HS-27A (cell line): ENCODE results near the gene FNBP1L.
"Not testable (repeated sequence)": the region's sequence is repeated elsewhere in the genome, so short reads cannot be mapped to it uniquely, and the experiment has no call there.

Source experiments
- DNase-seq: peaks from one replicate; pipeline ENCODE4 v3.0.0-alpha.2; 2012; ENCODE audit warnings: low read depth, missing footprints

The FNBP1L gene

GRCh38 chr1:93532780-93533378, 85.0 kb downstream of the FNBP1L start:
- DNase-seq: no peak

DNA sequence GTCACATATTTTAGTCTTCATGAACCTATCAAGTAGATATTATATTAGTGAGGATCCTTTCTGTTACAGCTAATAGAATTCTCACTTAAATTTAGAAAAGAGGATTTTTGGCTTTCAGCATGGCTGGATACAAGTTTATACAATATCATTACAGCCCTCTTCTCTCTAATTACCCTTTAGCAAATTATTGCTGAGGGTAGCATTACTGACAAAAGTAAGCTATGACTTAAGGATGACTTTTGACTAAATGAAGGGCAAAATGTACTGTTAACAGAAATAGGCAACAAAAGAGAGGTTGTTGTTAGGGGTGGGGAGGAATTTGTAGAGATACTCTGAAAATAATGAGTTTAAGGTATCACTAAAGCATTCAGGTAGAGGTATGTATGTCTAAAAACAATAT, 85.8 kb downstream of the FNBP1L start:
- DNase-seq: no peak

GRCh38 chr1:93537396-93537795, 89.5 kb downstream of the FNBP1L start:
- DNase-seq: no peak

DNA sequence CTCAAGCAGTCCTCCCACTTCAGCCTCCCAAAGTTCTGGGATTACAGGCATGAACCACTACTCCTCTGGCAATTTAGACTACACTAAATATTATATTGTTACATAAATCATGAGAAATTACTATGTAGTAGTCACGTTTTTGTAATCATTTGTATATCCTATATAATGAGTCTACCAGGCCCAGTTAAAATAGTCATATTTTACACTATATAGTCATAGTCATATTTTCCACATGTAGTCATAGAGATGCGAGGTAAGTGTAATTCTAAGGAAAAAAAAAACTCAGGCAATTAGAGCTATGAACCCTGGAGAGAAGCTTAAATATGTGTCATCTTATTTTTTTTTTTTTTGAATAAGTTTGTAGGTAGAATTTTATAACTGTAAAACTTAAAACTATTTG, 90.0 kb downstream of the FNBP1L start:
- DNase-seq: no peak

GRCh38 chr1:93541045-93541444, 93.1 kb downstream of the FNBP1L start:
- DNase-seq: no peak

DNA sequence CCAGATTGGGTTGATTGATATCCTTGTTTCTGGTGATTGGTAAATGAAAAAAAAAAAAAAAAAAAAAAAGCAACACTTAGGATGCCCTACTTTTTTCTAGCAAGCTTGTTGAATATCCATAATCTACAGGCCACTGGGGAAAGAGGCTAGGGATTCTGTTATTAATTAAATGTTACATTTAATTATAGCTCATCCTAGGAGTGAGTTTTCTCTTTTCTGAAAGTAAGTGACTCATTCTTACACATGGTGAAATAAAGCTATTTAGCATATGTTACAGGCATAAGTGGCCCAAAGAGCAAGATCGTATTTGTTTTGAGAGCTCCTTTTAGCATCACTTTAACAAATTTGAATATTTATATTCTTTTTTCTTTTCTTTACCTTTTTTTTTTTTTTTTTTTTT, 94.5 kb downstream of the FNBP1L start:
- no peak for DNase-seq

DNA sequence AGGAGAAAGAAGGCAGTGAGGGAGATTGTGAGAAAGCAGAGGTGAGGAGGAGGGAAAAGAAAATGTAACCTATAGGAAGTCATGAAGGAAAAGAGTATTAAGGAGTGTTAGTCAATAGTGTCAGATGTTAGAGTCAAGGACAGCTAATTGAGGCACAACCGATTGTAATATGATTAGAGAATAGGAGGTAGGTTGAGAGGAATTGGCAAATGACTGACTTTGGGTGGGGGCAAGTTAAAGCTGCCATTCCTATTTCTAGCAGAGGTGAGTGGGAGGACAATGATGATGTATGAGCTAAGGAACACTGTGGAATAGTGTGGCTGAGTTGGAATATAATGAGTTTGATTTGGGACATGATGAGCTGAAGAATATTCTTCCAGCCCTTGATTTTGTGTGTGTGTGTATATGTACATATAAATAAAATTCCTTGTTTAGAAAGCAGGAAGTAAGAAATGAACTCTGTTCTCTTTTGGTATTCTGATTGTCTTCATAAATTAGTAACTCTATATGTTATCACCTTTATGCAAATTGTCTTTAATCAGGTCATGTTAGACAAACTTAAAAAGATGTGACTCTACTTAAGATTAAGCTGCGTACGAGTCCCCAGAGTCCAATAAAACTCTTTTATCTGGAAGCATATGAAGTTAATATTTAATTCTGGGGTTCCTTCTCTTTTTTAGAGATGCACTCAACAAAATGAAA, 98.4 kb downstream of the FNBP1L start:
- no peak for DNase-seq

DNA sequence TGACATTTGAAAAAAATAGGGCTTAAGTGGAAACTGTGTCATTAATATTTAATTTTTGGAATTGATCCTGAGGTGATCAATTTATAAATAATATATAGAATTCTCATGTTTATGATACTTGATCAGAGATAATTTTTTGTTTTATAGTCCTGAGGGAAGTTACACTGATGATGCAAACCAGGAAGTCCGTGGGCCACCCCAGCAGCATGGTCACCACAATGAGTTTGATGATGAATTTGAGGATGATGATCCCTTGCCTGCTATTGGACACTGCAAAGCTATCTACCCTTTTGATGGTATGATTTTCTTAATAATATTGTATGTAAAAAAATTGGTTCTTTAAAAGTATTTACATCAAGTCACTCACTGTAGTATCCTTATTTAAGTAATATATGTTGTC, 101.2 kb downstream of the FNBP1L start:
- DNase-seq: no peak

GRCh38 chr1:93549811-93550210, 101.9 kb downstream of the FNBP1L start:
- DNase-seq: no peak

DNA sequence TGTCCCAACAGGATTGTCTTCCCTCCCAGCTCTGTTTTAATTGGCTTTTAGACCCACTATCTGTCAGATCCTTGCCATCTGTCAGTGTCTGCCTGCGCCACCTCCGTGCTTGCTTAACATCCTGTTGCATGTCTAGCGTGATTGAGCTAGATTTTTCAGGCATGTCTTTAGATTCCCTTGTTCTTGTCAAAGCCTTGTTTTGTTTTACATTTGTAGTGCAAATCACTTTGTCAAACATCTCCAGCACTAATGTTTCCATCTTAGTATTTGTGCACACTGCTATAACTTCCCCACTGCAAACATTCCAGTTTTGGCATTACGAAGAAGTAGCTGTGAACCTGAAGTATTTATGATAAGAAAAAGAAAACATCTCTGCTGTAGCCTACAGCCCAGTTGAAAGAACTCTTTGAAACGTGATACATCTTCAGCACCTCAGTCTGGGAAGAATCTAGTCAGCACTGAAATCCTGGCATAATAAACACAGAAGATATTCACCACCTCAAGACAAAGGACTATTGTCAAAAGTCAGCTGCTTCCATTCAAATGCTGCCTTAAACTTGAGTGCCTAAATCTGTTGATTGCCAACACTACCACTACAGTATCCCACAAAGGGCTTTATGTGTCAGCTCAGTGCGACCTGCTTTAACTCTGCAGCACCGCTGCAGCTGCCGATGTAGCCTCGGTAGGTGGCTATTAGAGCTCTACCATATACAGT, 105.0 kb downstream of the FNBP1L start:
- DNase-seq: no peak

DNA sequence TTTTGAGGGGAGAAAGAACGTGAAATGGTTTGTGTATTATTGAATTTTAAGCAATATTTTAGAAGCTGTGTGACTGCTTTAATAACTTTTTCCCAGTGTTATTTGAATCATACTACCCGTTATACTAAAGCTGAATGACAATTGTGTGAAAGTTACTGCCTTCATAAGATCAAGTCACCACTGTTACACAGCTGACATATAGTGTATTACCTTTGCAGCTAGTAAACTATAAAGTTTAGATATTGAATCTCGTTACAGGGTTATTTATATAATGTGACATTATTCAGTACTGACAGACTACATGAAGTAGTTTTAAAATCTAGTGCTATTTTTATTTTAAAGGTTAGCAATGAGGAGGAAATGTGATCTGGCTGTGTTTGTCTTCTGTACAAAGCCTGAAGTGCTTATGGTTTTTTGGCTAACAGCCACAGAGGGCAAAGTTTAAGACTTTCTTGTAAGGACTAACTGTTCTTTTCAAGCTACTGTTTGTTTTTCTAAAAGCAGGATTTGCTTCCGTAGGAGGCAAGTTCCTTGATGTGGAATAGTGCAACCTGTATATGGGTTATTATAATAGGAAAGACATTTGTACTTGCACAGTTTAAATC, 106.1 kb downstream of the FNBP1L start:
- not testable (repeated sequence) for DNase-seq

GRCh38 chr1:93554883-93555872, 107.3 kb downstream of the FNBP1L start:
- DNase-seq: no peak

DNA sequence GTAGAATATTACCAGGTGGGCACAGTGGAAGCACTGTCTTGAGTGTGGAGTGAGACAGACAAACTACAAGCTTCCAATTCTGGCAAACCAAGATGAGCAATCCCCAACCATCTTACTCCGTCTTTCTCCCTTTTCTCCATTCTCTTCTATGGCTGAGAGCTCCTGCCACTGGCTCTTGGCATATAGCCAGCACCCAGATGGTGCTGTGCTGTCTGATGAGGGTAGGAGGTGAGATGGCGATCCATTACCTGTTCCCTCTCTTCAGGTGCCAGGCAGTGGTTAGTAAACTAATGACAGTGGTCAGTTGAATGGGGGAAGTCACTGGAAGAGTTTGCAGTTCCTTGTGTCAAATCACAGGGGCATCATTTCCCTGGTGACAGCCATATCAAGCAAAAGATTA, 108.4 kb downstream of the FNBP1L start:
- no peak for DNase-seq

GRCh38 chr1:93559045-93559444, 111.1 kb downstream of the FNBP1L start:
- DNase-seq: no peak

DNA sequence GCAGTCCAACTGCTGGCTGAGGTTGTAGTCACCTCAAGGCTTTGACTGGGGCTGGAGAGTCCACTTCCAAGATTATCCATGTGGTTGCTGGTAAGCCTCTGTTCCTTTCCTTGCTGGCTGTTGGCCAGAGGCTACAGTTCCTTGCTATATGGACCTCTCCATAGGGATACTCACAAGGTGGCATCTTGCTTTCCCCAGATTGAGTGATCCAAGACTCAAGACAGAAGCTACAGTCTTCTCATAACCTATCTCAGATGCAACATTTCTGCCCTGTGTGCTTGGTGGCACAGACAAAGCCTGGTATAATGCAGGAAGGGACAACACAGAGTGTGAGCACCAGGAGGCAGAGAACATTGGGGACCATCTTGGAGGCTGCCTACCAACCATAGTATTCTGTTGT, 111.8 kb downstream of the FNBP1L start:
- no peak for DNase-seq

DNA sequence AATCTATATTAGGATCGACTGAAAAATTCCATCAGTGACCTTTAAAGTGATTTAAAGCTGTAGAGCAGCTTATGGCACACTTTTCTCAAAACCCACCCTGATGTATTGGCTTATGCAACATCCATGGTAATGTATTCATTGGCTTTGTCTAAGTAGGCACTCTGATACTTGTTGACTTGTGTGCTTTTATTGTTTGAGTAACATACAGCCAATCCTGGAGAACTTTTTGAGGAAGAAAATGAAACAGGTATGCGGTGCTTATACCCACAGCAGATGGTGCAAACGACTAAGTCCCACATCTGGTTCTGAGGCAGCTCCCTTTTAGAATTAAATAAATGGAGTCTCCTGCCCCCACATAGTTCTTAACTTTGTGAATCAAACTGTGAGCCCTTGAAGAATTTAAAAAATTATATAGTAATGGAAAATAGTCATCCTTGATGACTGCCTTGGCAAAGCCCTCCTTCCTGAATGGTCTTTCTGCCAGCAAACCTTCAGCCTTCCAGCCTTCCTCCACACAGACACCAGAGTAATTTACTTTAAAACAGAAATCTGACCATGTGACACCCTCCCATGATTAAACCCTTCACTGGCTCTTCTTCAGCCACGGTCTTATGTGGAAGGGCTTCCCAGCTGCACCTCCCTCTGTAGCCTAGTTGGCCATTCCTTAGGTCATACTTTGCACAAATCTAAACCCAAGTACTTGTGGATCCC, 117.7 kb downstream of the FNBP1L start:
- DNase-seq: no peak

GRCh38 chr1:93566227-93566626, 118.3 kb downstream of the FNBP1L start:
- no peak for DNase-seq

GRCh38 chr1:93567255-93567918, 119.5 kb downstream of the FNBP1L start:
- DNase-seq: no peak

GRCh38 chr1:93569489-93569888, 121.6 kb downstream of the FNBP1L start:
- no peak for DNase-seq

DNA sequence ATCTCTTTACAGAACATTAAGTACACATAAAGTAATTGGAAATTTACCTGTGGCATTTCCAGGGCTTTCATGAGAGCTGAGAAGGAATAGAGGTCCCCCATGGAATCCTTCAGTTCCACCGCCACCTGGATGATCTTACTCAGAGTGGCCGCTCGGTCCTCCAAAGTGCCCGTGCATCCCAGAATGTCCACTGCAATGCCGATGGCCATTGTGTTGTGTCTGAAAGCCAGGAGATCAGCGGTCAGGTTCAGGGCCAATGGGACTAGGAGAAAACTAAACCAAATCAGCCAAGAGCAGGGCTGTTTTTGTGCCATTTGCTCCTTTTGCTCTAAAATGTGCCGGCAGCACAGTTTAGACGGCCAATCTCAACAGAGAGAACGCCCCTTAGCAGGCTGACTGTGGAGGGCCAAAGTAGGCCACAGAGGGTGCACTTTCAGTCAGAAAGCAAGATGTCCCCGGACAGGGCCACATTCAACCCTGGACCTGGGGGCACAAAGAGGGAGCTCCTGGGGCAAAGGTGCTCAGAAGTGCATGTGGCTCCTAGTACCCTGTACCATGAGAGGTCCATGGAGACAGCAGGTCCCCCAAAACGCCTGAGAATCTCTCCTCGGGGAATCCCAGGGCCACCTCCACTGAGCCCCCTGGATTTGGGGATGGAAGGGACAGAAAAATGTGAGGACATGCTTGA, 123.8 kb downstream of the FNBP1L start:
- DNase-seq: no peak
